Right renal pelvis (tissue), 4 donors: ENCODE data around the gene C1QTNF2. TPM values are rescaled to one million over a fixed set of nuclear protein-coding genes. Genes with fewer than 3 reads are reported as not detected.

Source experiments
- DNase-seq, 4 donors: peaks; one replicate each; pipeline ENCODE4 v3.0.0-alpha.2; 2013; ENCODE audit warnings: low read depth in 4 of 4, low spot score in 3 of 4, missing footprints in 1 of 4
- polyA plus RNA-seq, 4 donors: library from polyadenylated mRNA; unstranded; fragments of 120-200 nt; gene quantifications; one replicate each; pipeline ENCODE4 v1.2.1, GENCODE V29; 2013; ENCODE audit not compliant: insufficient read length in 4 of 4

Gene C1QTNF2, protein sequence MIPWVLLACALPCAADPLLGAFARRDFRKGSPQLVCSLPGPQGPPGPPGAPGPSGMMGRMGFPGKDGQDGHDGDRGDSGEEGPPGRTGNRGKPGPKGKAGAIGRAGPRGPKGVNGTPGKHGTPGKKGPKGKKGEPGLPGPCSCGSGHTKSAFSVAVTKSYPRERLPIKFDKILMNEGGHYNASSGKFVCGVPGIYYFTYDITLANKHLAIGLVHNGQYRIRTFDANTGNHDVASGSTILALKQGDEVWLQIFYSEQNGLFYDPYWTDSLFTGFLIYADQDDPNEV
- polyA plus RNA-seq, result 1 to 10 TPM; 1.7 to 3.3 (median 1.8) TPM

- peak in 3 of 4 donors; percentile 36 to 47 (median 43) for DNase-seq
Observed at GRCh38 chr5:160369990-160370712, at the start of gene C1QTNF2. TSS of gene C1QTNF2 (minus strand) at chr5:160370626. CDS start at chr5:160355011, 15,615 bp downstream.

GRCh38 chr5:160420331-160420610, 49.8 kb upstream of the C1QTNF2 start:
- DNase-seq, result no peak

DNA sequence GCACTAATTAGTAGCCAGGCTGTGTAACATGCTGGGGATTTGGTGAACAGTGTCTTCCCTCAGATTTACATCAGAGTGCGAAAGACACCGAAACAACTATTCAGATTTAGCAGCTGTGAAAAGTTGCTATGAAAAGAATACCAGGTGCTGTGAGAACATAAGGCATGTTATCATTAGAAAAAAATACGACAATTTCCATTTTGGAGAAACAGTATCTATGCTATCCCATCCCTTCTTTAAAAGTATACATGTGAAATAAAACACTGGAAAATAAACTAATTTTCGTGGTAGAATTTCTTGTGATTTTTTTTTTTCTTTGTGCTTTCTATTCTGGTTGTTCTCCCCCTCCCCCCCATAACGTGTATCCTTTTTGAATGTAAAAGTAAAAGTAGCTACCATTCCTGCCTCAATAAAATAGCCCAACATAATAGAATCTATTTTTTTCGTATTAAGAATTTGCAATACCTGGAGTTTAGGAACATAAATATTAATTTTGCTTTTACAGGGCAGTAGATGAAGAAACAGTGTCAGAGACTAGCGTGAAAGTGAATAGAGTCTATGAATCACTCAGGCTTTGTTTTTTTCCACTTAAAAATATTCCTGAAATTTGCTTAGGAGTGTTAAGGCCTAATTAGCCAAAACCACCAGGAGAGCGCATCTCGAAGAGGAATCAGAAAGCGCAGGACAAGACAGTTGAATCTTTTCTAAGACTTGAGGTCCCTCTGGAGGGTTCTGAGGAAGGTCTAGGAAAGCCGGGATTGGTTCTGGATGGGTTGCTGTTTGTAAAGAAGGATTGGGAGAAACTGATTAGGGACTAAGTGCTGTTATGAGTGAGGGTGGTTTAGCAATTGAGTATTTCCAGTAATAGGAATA, 49.3 kb upstream of the C1QTNF2 start:
- no peak for DNase-seq

GRCh38 chr5:160418561-160419457, 48.4 kb upstream of the C1QTNF2 start, which contains the start of gene SLU7:
TSS of gene SLU7 (minus strand) at chr5:160419081. CDS start at chr5:160415294, 3,787 bp downstream.
- DNase-seq, result peak; percentile 90 to 93 (median 92)

- DNase-seq, result peak; percentile 86 to 93 (median 90)
Observed at GRCh38 chr5:160399402-160400353, 29.3 kb upstream of the C1QTNF2 start, which contains the start of gene FAM200C. TSS of gene FAM200C (minus strand) at chr5:160400054. CDS start at chr5:160395490, 4,564 bp downstream.

DNA sequence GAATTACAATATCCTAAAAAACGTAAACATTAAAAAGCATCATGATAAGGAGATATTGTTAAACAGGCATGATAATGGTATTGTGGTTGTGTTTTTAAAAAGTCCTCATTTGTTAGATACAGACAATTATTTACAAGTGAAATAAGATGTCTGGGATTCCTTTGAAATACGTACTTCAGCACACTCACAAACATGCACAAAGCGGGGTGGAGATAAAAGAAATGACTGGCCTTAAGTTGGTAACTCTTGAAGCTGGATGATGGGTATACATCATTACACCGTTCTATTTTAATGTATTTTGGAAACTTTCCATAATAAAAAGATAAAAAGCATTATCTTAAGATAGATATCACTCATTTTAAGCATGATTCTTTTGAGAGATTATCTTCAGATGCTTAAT, 28.4 kb upstream of the C1QTNF2 start:
- DNase-seq, result no peak

DNA sequence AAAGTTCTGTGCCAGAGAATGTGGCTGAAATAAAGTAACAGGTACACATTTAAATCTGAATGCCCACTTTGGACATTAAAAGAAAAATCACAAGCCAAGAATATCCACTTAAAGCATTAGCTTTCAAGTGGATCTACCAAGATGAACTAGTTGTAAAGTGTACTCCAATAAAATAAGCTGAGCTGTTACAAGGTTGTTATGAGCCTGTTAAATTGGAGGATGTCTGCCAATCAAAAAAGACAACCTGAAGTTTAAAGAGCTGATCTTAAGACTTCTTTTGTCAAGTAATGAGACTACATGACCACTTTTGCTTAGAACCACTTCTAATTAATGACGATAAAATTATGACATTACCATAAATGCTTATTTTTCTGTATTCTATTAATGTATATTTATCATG, 27.1 kb upstream of the C1QTNF2 start:
- DNase-seq, result no peak

DNA sequence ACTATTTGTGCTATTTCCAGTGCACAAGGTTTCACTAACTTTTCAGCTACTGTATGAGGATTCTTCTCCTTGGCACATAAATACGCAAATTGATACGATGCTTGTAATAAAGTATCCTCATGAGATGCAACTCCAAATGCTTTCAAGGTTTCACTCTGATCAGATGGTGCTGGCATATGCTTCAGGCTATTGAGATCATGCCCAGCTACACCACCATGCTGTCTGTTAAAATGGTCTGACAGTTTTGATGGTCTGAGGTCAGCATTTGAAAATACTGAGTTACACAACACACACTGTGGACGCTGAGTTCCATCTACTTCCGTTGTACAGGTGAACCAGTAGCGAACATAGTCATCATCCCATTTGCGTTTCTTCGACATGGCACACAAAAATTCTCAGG, 24.7 kb upstream of the C1QTNF2 start:
- no peak for DNase-seq

DNA sequence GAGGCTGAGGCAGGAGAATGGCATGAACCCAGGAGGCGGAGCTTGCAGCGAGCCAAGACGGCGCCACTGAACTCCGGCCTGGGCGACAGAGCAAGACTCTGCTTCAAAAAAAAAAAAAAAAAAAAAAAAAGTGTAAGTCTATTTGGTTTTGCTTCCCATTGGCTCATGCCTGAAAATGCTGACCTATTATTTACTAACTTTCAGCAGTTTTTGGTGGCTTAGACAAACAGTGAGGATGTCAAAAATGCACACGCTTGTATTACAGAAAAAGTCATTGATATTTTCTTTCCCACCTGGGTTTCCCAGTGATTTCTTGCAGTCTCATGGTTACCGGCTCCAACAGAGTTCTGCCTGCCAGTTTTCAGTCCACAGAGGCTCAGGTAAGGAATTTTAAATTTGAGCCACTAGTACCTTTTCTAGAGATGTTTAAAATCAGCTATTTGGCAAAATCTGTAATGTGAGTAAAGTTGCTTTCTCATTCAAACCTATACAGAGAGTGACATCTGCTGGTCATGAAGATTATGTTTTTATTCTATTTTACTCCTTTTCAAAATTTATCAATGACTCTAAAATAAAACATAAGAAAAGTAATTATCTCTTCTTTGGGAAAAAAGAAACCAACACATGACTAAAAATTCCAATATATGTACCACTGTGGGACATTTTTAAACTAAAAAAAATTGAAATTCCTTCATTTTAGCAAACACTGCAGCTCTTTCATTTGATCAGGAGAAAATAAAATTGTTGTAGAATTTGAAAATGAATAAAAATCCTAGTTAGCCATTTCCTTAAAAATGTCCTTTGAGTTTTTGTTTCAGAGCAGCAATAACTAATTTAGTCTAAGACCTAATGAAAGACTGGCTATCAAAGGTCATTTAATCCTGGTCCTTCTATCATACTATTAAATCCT, 20.6 kb upstream of the C1QTNF2 start:
- no peak for DNase-seq

- DNase-seq, result no peak
Observed at GRCh38 chr5:160387445-160387844, 17.0 kb upstream of the C1QTNF2 start.

DNA sequence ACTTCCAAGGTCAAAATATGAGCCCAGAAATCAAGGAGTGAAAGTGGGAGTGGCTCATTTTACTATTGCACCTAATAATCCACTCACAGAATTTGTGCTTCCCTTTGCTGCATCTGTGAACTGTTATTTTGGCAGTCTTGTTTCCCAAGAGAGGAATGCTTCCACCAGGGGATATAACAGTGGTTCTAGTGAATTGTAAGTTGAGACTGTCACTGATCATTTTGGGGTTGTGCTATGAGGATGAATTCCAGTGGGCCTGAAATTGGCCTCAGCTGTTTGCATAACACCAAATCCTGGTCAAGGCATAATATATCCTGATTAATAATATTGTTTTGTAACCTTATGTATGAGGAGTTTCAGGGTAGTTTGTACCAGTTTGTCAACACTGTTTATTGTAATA, 15.1 kb upstream of the C1QTNF2 start:
- no peak for DNase-seq

- no peak for DNase-seq
Observed at GRCh38 chr5:160384681-160385080, 14.3 kb upstream of the C1QTNF2 start.

- no peak for DNase-seq
Observed at GRCh38 chr5:160382346-160382745, 11.9 kb upstream of the C1QTNF2 start.

DNA sequence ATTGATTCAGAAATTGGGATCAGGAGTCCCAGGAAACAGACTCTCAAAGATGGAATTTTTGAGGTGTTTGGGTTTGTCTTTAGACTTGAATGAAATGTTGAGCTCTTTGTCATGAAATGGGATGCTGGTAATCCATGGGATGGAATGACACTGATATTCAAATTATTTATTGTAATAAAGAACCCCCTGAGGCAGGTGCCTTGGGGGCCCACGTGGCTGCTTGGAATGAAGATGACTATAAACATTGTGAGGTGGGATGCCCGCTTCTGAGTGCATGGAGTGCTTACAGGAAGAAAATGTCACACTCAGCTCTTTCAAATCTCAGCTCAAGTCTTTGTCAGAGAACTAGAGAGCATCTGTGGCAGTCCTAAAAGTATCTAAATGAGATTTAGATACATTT, 9.6 kb upstream of the C1QTNF2 start:
- no peak for DNase-seq

GRCh38 chr5:160379511-160379910, 9.1 kb upstream of the C1QTNF2 start:
- no peak for DNase-seq

GRCh38 chr5:160378330-160378729, 7.9 kb upstream of the C1QTNF2 start:
- DNase-seq, result no peak

DNA sequence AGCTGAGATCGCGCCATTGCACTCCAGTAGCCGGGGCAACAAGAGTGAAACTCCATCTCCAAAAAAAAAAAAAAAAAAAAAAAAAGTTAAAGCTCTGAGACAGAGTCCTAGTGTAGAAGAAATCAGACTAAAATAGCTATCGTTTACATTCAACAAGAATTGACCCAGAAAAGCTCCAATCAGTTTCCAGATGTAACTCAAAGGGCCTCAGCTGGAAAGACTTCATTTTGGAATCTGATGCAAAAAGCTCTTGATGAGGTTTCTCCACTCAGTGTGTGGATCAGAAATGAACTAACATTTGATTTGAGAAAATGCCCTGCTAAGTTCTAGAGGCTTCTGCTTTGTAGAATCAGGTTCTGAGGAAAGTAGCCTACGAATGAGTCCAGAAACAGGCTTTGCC, 7.2 kb upstream of the C1QTNF2 start:
- no peak for DNase-seq

GRCh38 chr5:160376416-160376815, 6.0 kb upstream of the C1QTNF2 start:
- DNase-seq, result no peak
